Stimulated activated CD8-positive, alpha-beta memory T cell treated with anti-CD3 and anti-CD28 coated beads, Interleukin-15, amount 100 ng/mL, for 24 hours (primary cell): ENCODE data around the gene PLAC9.

Source experiments
- DNase-seq: peaks from one replicate; pipeline ENCODE4 v3.0.0-alpha.2; 2020; ENCODE audit warnings: low read depth

The PLAC9 gene

GRCh38 chr10:80160361-80161320 lies 28.1 kb downstream of the PLAC9 start:
- no peak for DNase-seq

GRCh38 chr10:80161321-80162083 lies 29.0 kb downstream of the PLAC9 start:
- DNase-seq: no peak

- DNase-seq: no peak
Observed at GRCh38 chr10:80163741-80164341, 31.3 kb downstream of the PLAC9 start.

- no peak for DNase-seq
Observed at GRCh38 chr10:80164596-80164995, 32.1 kb downstream of the PLAC9 start.

GRCh38 chr10:80165173-80165572 lies 32.6 kb downstream of the PLAC9 start:
- no peak for DNase-seq

GRCh38 chr10:80166581-80167470 lies 34.3 kb downstream of the PLAC9 start:
- DNase-seq: no peak

GRCh38 chr10:80167471-80168161 lies 35.1 kb downstream of the PLAC9 start:
- DNase-seq: no peak

- DNase-seq: no peak
Observed at GRCh38 chr10:80168162-80168511, 35.6 kb downstream of the PLAC9 start.

GRCh38 chr10:80168679-80169380 lies 36.3 kb downstream of the PLAC9 start:
- no peak for DNase-seq

GRCh38 chr10:80170026-80170425 lies 37.5 kb downstream of the PLAC9 start:
- no peak for DNase-seq

- no peak for DNase-seq
Observed at GRCh38 chr10:80170641-80171040, 38.1 kb downstream of the PLAC9 start.

GRCh38 chr10:80171248-80171660 lies 38.7 kb downstream of the PLAC9 start:
- DNase-seq: no peak

- no peak for DNase-seq
Observed at GRCh38 chr10:80172896-80173295, 40.4 kb downstream of the PLAC9 start.

GRCh38 chr10:80173466-80173865 lies 40.9 kb downstream of the PLAC9 start:
- no peak for DNase-seq

- no peak for DNase-seq
Observed at GRCh38 chr10:80174641-80175395, 42.3 kb downstream of the PLAC9 start.

- no peak for DNase-seq
Observed at GRCh38 chr10:80176526-80176925, 44.0 kb downstream of the PLAC9 start.

- DNase-seq: no peak
Observed at GRCh38 chr10:80177781-80178636, 45.5 kb downstream of the PLAC9 start.

- DNase-seq: no peak
Observed at GRCh38 chr10:80182986-80183385, 50.5 kb downstream of the PLAC9 start.

GRCh38 chr10:80183436-80183835 lies 50.9 kb downstream of the PLAC9 start:
- DNase-seq: no peak
